ENCODE measurements around the gene SURF6.
"Not testable (repeated sequence)": the region's sequence is repeated elsewhere in the genome, so short reads cannot be mapped to it uniquely, and the experiment has no call there.

SURF6 gene

GRCh38 chr9:133335924-133336811 is at the start of gene SURF6:
Gene SURF6, minus strand, starts transcription at chr9:133336188. Its CDS starts 56 bp downstream, at chr9:133336132.
- peak; percentile 87 to 91 for DNase-seq (ENCODE audit: extremely low read depth in 1 of 2, low read depth in 1 of 2)

GRCh38 chr9:133385452-133385851 is 49.5 kb upstream of the SURF6 start:
- no peak for DNase-seq (ENCODE audit: extremely low read depth in 1 of 2, low read depth in 1 of 2)

GRCh38 chr9:133384736-133385321 is 48.8 kb upstream of the SURF6 start:
- no peak for DNase-seq (ENCODE audit: extremely low read depth in 1 of 2, low read depth in 1 of 2)

DNA sequence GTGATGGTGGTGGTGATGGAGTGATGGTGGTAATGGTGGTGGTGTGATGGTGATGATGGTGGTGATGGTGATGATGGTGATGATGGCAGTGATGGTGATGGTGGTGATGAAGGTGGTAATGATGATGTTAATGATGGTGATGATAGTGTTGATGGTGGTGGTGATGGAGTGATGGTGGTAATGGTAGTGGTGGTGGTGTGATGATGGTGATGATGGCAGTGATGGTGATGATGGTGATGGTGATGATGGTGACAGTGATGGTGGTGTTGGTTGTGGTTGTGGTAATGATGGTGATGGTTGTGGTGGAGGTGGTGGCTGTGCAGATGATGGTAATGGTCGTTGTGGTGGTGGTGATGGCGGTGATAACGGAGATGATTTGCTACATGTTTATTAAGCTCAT is 47.5 kb upstream of the SURF6 start:
- no peak for DNase-seq (ENCODE audit: extremely low read depth in 1 of 2, low read depth in 1 of 2)

GRCh38 chr9:133382507-133383141 is 46.6 kb upstream of the SURF6 start:
- DNase-seq (ENCODE audit: extremely low read depth in 1 of 2, low read depth in 1 of 2), result no peak

DNA sequence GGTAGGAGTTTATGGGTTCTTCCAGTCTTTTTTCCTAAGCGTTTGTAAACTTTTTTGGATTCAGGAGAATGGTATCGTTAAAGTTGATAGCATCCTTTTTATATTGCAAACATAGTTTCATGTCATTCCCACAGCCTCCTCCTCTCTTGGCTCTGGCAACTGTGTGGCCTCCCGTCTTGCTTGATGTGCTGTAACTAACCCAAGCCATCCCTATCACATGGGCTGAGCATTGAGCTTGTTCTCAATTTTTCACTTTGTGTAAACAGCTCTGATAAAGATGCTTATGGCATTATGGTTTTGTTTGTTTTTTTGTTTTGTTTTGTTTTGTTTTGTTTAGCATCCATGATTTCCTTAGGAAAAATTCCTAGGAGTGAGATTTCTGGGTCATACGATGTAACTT is 44.7 kb upstream of the SURF6 start:
- no peak for DNase-seq (ENCODE audit: extremely low read depth in 1 of 2, low read depth in 1 of 2)

DNA sequence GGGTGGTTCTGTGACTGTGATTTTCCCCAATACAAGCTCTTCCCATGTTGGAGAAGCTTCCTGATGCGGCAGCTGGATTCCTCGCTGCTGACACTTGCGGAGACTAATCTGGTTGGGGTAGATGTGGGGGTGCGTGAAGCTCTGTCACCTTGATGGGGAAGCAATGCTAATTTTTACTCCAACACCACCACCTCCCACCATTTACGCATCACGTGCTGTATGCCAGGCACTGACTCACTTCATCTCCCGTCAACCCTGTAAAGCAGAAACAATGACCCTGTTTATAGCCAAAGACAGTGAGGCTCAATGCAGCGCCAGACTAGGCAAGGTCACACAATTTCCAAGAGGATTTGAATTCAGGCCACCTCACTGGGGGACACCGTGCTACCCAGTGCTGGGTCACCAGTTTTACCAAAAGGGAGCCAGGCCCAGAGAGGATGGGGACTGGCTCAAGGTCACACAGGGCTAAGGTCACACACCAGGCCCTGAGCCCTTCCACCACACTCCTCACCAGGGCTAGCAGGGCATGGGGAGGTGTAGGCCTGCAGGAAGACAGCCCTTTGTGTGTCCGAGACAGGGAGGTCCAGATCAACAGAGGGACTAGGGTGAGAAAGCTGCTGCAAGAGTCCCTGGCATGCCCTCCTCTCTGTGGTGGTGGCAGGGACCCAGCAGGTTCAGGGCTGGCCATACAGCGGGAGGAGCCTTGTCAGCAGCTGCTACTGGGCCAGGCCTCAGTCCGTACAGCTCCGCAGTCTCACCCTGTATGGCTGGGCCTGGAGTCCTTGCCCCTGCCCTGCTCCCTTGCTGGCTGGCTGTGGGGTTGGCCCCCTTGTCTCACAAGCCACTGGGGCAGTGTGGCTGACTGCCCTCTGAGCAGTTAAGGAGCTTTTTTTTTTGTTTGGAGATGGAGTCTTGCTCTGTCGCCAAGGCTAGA is 43.4 kb upstream of the SURF6 start:
- no peak for DNase-seq (ENCODE audit: extremely low read depth in 1 of 2, low read depth in 1 of 2)

DNA sequence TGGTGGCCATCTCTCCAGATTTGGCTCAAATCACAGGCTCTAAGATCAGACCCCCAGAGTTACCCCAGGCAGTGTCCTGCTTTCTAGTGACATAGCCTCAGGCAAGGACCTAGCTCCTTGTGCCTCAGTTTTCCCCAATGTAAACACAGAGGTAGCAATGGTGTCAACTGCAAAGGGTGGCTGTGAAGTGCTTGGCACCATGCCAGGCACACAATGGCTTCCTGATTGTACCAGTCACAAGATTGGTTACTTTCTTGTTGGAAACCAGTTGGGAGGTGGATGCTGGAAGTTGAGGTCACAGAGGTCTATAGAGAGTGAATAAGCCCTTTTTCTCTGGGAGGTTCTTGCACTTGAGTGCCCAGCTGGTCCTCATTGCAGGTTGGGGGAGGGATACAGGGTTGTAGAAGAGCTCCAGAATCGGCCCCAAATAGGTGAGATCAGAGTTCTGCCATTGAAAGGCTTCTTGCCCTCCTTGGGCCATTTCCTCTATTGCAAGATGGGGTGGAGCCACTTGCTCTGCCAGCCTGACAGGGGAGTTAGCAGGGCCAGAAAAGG is 42.5 kb upstream of the SURF6 start:
- no peak for DNase-seq (ENCODE audit: extremely low read depth in 1 of 2, low read depth in 1 of 2)

- no peak for DNase-seq (ENCODE audit: extremely low read depth in 1 of 2, low read depth in 1 of 2)
These were observed 41.8 kb upstream of the SURF6 start for GRCh38 chr9:133377721-133378216.

GRCh38 chr9:133377280-133377679 is 41.3 kb upstream of the SURF6 start:
- DNase-seq (ENCODE audit: extremely low read depth in 1 of 2, low read depth in 1 of 2), result not testable (repeated sequence)

- peak; percentile 85 to 96 for DNase-seq (ENCODE audit: extremely low read depth in 1 of 2, low read depth in 1 of 2)
These were observed 40.0 kb upstream of the SURF6 start, which contains the start of the genes STKLD1 and SURF4 for GRCh38 chr9:133375724-133376654. Gene STKLD1, plus strand, starts transcription at chr9:133376366. Its CDS starts 108 bp downstream, at chr9:133376474. Gene SURF4, minus strand, starts transcription at chr9:133376060. Its CDS starts 91 bp downstream, at chr9:133375969.

- no peak for DNase-seq (ENCODE audit: extremely low read depth in 1 of 2, low read depth in 1 of 2)
These were observed 39.2 kb upstream of the SURF6 start for GRCh38 chr9:133375116-133375723.

DNA sequence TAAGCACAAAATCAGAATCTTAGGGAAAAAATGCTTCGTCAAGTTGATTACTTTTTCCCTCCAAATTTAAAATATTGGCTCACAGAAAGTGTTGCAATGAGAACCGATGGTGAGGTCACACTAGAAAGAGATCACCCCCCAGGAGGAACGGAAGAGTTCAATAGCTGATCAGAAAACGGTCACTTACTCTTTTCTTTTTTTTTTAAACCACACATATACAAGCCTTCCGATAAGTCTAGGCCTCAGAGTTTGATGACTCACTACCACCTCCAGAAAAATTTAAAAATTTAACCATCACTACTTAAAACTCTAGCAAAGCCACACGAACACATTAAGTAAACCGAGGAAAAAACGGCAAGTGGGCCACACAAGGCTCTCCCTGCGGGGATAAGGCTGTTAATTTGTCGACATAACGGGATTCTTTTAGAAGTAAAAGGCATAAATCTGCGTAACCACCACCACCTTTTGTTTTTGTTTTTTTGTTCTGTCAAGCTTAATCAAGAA is 38.7 kb upstream of the SURF6 start:
- DNase-seq (ENCODE audit: extremely low read depth in 1 of 2, low read depth in 1 of 2), result no peak

GRCh38 chr9:133372144-133372543 is 36.2 kb upstream of the SURF6 start:
- no peak for DNase-seq (ENCODE audit: extremely low read depth in 1 of 2, low read depth in 1 of 2)

DNA sequence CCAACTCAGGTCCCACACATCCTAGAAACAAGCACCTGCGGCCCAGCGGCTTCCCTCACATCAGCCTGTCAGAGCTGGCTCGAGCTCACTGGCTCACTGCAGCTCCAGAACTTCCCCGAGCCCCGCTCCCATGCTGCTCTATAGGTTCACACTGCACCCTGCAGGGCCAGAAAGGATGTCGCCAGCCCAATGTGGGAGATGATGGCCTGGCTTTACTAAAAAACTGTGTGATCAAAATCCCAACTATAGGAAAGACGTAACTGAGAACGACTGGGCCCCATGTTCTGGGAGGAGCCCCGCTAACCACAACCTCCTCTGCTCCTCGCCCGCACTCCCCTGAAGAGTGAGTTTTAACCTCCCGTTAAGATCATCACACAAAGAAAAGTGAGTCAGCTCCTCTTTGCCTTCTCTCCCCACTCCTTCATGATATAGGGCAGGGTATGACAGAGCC is 35.3 kb upstream of the SURF6 start:
- DNase-seq (ENCODE audit: extremely low read depth in 1 of 2, low read depth in 1 of 2), result peak in 1 of 2 donors; percentile 83

DNA sequence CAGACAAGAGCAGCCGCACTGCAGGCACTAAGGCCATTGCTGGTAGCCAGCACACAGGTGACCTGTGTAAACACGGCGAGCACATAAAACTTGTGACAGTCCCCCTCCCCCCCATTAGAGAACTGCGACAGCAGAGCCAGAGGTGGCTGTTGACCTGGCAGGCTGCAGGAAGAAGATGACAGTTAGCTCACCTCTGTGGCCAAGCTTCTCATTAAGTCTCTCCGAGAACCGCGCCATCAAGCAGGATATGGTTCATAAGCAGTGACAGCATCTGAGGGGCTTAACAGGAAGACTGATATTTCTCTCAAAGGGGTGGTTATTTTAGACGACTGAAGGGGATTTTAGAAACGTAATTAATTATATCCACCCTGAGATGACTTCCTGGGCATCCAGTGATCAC is 34.7 kb upstream of the SURF6 start:
- no peak for DNase-seq (ENCODE audit: extremely low read depth in 1 of 2, low read depth in 1 of 2)

GRCh38 chr9:133369933-133370332 is 33.9 kb upstream of the SURF6 start:
- no peak for DNase-seq (ENCODE audit: extremely low read depth in 1 of 2, low read depth in 1 of 2)

DNA sequence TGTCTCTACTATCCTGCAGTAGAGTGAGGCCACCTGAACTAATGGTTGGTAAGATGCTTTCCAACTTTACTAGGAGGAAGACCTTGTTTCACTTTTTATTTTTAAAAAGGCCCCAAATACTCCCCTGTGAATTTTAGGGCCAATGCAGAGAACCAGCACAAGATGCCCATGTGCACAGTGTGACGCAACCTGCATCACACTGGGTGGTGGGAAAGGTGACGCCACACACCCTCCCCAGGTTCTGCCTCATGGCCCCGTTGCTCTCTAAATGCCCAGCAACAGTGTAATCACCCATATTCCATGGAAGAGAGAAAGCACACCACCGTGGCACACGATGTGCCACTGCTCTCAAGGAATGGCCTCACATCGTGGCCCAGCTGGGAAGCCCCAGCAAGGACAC is 33.4 kb upstream of the SURF6 start:
- no peak for DNase-seq (ENCODE audit: extremely low read depth in 1 of 2, low read depth in 1 of 2)

Data from stimulated activated CD8-positive, alpha-beta memory T cell treated with anti-CD3 and anti-CD28 coated beads, Interleukin-7, amount 100 ng/mL, for 48 hours (primary cell).